ENCODE data around the gene CALD1. TPM values are rescaled to one million over a fixed set of nuclear protein-coding genes. Genes with fewer than 3 reads are reported as not detected.
A peak's percentile ranks its signal among the peaks of the same experiment; 100 is the strongest.

The CALD1 gene
- total and polyA plus RNA-seq, 11 donors = 89.6 to 186 (median 125) TPM

DNA sequence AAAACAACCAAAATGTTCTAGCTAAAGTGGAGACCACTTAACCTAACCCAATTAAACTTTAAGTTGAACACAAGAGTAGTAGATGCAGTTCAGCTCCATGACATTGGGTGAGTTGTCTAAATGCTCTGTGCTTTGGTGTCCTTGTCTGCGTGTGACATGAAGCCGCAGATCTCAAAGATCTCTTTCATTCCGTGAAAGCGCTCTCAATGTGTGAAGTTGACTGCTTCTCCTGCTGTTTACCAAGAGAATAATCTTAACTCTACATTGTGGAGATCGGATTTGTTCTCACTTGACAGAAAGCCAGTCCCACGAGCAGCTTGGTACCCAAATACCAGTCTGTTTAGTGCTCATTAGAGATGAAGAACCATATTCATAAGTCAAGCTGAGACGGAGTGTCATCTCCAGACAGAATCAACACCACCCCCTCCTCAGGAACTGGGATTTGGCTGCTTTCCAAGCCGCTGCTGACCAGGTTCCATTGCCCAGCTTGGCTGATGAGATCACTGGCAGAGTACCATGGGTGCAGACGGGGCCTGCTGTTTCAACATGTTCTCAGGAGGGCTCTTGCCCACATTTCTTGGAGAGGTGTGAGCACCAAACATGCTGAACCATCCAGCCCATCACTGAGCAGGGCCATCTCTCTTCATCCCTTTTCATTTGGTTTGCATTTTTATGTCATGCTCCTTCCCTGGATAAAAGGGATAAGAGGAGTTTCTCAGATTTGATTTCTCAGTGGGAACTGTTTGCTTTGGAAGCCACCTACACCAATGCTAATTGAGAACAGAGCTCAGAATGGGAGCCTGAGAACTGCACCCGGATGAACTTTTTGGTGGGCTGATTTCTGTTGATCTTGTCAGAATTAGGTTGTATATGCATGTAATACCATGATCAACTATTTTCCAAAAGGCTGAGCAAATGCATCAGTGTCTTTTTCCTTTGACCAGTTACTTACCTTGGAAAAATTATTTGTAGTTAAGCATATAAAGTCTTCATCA lies 111.1 kb downstream of the CALD1 start:
- no peak for TF ChIP-seq POLR2A (IDR thresholded peaks at IDR 0.05)
- TF ChIP-seq, protein P1, sequence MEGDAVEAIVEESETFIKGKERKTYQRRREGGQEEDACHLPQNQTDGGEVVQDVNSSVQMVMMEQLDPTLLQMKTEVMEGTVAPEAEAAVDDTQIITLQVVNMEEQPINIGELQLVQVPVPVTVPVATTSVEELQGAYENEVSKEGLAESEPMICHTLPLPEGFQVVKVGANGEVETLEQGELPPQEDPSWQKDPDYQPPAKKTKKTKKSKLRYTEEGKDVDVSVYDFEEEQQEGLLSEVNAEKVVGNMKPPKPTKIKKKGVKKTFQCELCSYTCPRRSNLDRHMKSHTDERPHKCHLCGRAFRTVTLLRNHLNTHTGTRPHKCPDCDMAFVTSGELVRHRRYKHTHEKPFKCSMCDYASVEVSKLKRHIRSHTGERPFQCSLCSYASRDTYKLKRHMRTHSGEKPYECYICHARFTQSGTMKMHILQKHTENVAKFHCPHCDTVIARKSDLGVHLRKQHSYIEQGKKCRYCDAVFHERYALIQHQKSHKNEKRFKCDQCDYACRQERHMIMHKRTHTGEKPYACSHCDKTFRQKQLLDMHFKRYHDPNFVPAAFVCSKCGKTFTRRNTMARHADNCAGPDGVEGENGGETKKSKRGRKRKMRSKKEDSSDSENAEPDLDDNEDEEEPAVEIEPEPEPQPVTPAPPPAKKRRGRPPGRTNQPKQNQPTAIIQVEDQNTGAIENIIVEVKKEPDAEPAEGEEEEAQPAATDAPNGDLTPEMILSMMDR (IDR thresholded peaks at IDR 0.05) = no peak
- intact Hi-C loops (cut with DNase I) = loop anchor here in 9 of 10 donors (1.0 to 5.0 kb wide), 6 partner anchors 37 to 113 kb away; partner anchors contain the start of gene CALD1 (in 2 of the 9)
- peaks cover 0 to 8% (median 0%) of the 10 kb centered on the region in 9 donors for H3K36me3 ChIP-seq
- H3K4me1 ChIP-seq = peaks cover 10 to 79% (median 53%) of the 10 kb centered on the region in 12 donors
- DNase-seq (peak in 4 of 5 donors; percentile 37 to 73 (median 51)), ATAC-seq (peak in 3 of 4 donors; percentile 7 to 29 (median 19))
- peak overlapping the region; percentile 69 to 94 (median 84) for H3K27ac ChIP-seq
- 47 to 52% (median 49%) methylated on average over 10 of the region's 10 CpGs for WGBS, 4 donors
- H3K9me3 ChIP-seq = peaks cover 0 to 3% (median 1%) of the 10 kb centered on the region in 12 donors
- no peaks in the 10 kb centered on the region for H3K27me3 ChIP-seq
- H3K4me3 ChIP-seq = peak overlapping the region; percentile 41 to 70 (median 60)

DNA sequence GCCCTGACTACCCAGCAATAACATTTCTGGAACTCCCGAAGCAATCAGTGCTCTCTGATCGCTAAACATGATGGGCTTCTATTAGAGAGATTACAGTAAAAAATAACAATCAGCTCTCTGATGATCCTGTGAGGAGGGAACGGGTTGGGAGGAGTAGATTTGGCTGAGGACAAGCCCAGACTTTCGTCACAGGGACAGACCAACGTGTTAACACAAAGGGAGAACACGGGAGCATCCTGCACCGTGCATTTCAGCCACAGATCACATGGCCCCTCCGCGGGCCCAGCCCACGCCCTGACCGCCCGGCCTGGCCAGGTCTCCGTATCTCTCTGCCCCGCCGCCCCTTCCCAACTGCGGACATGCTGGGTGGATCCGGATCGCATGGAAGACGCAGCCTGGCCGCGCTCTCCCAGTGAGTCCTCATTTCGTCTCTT lies 111.8 kb downstream of the CALD1 start:
- intact Hi-C loops (cut with DNase I) = loop anchor here in 9 of 10 donors (1.0 to 5.0 kb wide), 6 partner anchors 36 to 114 kb away; partner anchors contain the start of gene CALD1 (in 2 of the 9)
- DNase-seq = peak; percentile 88 to 92 (median 88)

DNA sequence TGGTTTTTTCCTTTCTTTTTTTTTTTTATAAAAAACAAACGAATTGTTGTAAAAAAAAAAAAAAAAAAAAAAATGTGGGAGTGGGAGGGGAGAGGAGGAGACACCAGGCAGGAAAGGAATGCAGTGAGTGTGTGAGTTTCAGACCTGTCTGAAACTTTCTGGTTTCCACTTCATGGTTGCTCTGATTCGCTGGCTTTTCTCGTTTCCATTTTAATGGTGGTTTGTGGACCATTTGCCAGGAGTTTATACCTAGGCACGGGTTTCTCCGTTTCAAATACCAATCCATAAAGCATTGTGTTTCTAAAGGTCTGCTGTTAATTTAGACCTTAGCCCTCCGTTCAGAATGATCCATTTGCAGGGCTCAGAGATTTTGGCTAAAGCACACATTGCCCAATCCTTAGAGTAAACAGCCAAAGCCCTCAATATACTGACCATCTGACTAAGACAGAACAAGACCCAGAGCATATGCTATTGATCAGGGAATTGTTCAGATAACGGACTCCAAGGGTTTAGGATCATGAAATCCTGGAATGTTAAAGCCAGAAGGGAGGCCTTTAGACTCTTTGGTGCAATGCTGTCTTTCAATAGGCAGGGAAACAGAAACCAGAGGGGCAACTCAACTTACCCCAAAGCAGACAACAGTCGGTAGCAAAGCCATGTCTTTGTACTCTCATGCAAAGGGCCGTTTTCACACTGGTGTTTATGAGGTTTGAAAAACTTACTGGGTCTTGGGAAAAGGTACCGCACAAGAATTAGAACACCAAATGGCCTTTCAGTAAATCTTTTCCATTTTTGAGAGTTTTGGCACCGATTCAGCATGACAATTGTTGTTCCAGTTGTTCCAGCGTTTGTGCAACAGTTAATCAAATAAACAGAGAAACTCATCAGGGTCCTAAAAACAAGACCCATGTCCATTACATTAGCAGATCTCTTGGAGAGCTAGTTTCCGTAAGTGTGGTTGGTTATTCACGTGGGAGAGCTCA lies 112.6 kb downstream of the CALD1 start:
- DNase-seq (no peak), ATAC-seq (peak; percentile 5 to 19 (median 7))
- H3K4me3 ChIP-seq = peak overlapping the region; percentile 41 to 70 (median 60)
- no peaks in the 10 kb centered on the region for H3K27me3 ChIP-seq
- H3K27ac ChIP-seq = peak overlapping the region; percentile 69 to 94 (median 84)
- no peak for TF ChIP-seq POLR2A (IDR thresholded peaks at IDR 0.05)
- TF ChIP-seq, protein P1 (IDR thresholded peaks at IDR 0.05) = no peak
- H3K9me3 ChIP-seq = peaks cover 0 to 18% (median 11%) of the 10 kb centered on the region in 12 donors
- intact Hi-C loops (cut with DNase I) = loop anchor here in 9 of 10 donors (1.0 to 5.0 kb wide), 6 partner anchors 35 to 115 kb away; partner anchors contain the start of gene CALD1 (in 2 of the 9)
- WGBS, 4 donors = 10 to 14% (median 11%) methylated on average over 14 of the region's 14 CpGs
- H3K4me1 ChIP-seq = peaks cover 5 to 64% (median 39%) of the 10 kb centered on the region in 12 donors
- peaks cover 0 to 17% (median 0%) of the 10 kb centered on the region in 9 donors for H3K36me3 ChIP-seq

More for the DNA sequence above, 111.8 kb downstream of the CALD1 start:
- H3K27ac ChIP-seq = peak overlapping the region; percentile 69 to 94 (median 84)
- peaks cover 0 to 15% (median 0%) of the 10 kb centered on the region in 9 donors for H3K36me3 ChIP-seq
- 1 to 2% (median 1%) methylated on average over 22 of the region's 22 CpGs for WGBS, 4 donors
- H3K9me3 ChIP-seq = peaks cover 0 to 11% (median 8%) of the 10 kb centered on the region in 12 donors
- H3K4me1 ChIP-seq = peaks cover 8 to 71% (median 46%) of the 10 kb centered on the region in 12 donors
- peak overlapping the region; percentile 41 to 70 (median 60) for H3K4me3 ChIP-seq
- H3K27me3 ChIP-seq = no peaks in the 10 kb centered on the region
- peak; percentile 88 to 93 (median 91) for ATAC-seq
- TF ChIP-seq, protein P1 (IDR thresholded peaks at IDR 0.05) = no peak
- peak in 1 of 2 donors; percentile 36 for TF ChIP-seq POLR2A (IDR thresholded peaks at IDR 0.05)
